HK-2 (cell line): ENCODE measurements around the gene CIT.
"Not testable (repeated sequence)": the region's sequence is repeated elsewhere in the genome, so short reads cannot be mapped to it uniquely, and the experiment has no call there.

Experiments used
- DNase-seq: peaks from one replicate; pipeline ENCODE4 v3.0.0-alpha.2; 2018; ENCODE audit not compliant: unreplicated experiment

CIT gene

DNA sequence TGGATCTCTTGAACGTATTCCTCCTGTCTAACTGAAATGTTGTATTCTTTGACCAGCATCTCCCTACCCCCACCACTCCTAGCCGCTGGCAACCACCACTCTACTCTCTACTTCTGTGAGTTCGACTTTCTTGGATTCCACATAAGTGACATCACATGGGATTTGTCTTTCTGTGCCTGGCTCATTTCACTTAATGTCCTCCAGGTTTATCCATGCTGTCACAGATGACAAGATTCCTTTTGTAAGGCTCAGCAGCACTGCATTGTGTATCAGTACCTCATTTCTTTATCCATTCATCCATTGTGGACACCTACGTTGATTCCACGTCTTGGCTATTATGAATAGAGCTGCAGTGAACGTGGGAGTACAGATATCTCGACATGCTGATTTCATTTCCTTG, 198.7 kb downstream of the CIT start:
- no peak for DNase-seq

DNA sequence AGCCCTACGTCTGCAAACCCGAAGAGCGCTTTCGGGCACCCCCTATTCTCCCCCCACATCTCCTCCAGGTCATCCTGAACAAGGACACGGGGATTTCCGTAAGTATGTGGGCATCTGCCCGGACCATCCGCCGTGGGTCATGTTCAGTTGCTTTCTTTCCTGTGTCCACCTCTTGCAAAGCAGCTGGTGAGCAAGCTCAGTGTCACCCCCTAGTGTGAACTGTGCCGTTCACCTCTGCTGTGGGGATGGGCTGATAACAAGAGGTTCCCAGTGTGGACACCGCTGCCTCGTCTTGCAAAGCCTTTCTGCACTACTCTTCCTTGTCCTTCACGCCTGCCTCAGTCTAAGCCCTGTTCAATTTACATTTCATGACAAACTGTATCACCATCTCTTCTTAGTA, 200.5 kb downstream of the CIT start:
- no peak for DNase-seq

DNA sequence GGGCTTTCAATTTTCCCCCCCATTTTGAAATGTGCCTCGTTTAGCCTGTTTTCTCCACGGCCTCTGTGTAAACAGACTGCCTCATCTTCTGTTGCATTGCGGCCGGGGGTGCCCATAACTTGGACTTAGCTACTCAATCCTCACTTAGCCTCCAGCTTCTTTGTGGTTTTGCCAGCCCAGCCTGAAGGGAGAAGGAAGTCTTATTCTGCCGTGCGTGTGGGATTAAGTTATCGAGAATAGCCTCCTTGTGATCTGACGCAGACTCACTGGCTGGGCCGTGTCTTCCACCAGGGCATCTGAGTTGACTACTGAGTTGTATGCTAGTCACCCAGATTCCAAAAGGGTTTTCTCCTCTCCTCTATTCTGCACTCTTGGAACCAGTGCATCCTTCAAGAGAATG, 201.1 kb downstream of the CIT start:
- no peak for DNase-seq

DNA sequence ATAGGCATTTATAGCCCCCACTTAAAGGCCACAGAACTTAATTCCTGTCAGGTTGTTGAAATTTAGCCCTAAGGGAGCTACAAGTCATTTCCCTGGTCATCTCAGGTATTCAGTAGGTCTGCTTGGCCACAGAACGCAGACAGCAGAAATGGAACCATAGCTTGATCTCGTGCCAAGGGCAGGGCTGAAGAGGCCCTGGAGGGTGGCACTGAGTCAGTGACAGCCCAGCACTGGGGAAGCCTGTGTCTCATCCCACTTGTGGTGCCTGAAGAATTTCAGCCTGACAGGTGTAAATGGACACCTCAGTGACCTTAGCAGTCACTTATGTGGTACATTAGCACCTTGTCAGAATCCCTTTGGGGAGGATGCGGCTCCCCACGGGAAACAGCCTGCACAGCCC, 202.6 kb downstream of the CIT start:
- DNase-seq = peak; percentile 32

DNA sequence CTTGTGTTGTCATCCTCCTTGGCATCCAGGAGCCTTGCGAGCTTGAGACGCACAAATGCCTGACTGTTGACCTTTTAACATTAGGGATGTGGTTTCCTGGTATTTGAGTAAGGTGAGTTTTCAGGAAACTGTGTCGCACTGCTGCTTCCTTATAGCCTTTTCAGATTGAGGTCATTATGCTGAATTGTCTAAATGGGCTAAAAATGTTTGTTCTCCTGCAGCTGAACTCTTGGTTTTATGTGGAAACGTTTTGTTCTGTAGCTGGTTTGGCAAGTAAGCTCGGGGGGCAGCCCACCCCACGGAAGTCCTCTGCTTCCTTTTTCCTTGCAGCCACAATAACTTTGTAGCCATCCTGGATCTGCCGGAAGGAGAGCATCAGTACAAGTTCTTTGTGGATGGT, 203.5 kb downstream of the CIT start:
- no peak for DNase-seq

DNA sequence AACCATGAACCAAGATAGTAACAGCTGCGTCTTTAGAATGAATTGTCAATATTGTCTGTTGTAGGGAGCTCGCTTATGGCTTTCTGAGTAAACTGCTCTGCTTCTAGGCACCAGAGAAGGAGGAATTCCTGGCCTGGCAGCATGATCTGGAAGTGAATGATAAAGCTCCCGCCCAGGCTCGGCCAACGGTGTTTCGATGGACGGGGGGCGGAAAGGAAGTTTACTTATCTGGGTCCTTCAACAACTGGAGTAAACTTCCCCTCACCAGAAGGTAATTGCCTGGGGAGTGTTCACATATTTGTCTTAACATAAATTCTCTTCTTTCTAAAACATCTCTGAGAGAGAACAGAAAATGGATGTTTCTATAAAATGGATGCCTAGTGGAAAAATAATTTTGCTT, 204.9 kb downstream of the CIT start:
- no peak for DNase-seq

DNA sequence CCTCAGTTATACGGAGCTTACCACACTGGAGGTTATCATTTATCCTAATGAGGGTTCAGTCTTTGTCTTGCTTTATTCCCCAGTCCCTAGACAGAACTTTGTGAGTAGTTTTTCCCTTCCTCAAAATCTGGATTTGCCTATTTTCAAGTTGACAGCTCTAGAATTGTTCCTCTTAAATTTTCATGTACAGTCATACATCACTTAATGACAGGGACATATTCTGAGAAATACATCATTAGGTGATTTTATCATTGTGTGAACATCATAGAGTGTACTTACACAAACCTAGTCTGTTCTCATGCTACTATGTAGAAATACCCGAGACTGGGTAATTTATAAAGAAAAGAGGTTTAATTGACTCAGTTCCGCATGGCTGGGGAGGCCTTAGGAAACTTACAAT, 206.1 kb downstream of the CIT start:
- DNase-seq = no peak

DNA sequence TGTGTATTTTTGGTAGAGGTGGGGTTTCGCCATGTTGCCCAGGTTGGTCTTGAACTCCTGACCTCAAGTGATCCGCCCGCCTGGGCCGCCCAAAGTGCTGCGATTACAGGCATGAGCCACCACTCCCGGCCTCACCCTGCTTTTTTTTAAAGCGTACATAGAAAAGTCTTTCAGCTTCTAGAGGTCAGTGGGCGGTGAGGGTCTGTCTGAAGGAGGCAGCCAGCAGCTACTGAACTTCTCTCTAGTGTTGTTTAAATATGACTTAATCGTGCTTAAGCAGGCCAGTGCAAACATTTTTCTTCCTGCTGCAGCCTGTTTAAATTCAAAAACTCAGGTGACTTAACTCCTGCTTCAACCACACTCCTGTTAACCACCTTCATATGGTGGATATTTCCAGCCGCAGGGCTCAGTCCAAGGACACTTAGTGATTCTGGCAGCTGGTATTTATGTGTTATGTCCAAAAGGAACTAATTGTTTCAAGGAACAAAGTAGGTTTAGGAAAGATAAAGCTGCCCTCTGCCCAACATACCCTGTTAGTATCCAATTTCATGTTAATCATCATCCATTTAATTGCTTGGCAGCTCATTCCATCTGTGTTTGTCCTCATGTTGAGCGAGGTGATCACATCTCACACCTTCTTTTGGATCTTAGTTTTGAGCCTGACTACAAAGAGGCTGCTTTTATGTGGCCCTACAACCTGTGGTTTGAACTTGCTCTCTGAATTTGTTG, 207.2 kb downstream of the CIT start:
- DNase-seq = no peak

DNA sequence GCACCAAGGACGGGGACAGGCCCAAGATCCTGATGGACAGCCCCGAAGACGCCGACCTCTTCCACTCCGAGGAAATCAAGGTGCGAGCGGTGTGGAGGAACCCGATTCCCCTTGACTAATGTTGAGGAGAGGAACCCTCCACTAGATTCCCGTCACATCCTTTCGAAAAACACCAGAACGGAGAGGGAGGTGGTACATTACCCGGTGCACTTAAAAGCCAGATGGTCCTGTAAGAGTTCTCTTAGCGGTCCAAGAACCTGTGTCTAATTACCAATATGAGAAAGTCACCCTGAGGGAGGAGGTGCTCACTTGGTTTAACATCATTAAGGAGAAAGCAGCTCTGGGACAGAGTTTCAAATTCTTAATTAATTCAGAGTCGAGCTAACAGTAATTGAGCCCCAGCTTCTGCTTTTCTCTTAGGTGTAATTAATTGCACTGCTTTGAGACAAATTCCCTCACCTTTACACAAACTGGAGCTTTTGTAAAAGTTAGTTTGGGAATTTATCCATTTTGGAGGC, 208.7 kb downstream of the CIT start:
- DNase-seq = no peak

DNA sequence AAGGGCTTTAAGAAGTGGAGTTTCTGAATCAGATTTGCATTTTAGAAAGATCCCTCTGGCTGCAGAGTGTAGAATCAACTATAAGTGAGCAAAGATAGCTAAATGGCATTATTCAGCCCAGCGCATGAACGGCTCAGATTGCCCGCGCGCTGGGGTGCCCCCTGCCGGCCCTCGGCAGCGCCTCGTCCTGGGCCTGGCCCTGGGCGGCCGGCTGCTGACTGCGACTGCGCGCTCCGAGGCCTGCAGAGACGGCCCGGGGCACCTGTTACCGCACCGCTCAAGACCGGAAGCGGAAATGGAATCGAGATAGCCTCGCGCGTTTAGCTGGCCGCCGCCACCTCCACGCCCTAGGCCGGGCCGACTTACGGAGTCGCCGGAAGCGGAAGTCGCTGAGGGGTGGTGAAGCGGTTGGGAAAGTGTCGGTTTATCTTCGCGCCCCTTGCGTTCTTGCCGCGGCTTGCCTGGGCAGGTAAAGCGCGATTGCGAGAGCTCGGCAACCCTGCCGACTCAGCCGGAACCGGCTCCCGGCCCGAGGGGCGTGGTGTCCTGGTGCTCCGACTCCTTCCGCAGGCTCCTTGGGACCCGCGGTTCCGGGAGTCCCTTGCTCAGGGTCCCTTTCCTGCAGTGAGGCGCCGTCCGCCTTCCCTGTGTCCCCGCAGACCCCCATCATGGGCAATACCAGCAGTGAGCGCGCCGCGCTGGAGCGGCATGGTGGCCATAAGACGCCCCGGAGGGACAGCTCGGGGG, 209.4 kb downstream of the CIT start, which contains the start of gene PRKAB1:
Gene PRKAB1 (plus strand): TSS at position 557 of the 747 bp plus-strand sequence. CDS start 112 bp downstream, at position 669.
- peak; percentile 97 for DNase-seq

DNA sequence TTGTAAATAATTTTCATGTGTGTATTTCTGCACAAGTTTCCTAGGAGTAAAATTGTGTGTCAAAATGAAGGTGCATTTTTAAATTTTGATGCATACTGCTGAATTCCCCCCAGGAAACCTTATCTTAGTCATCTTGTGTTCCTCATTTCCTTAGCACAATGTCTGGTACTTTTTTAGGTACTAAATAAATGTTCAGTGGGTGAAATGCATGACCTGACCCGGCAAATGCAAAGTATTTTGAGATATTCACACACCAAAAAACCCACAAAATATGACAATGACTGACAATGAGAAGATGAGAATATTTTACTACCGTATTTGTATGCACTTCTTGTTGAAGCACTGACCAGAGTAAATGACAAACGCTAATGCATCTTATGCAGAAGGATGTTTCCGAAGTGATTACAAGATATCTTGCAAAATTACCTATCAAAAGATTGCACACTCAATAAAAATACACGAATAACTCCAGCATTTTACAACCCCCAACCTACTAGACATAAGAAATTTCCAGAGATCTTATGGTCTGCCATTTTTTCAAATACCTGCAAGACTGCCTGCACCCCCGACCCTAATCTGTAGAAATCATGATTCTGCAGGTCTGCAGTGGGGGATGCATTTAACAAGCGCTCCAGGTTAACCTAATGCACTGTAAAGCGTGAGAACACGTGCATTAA, 210.1 kb downstream of the CIT start:
- DNase-seq = no peak

DNA sequence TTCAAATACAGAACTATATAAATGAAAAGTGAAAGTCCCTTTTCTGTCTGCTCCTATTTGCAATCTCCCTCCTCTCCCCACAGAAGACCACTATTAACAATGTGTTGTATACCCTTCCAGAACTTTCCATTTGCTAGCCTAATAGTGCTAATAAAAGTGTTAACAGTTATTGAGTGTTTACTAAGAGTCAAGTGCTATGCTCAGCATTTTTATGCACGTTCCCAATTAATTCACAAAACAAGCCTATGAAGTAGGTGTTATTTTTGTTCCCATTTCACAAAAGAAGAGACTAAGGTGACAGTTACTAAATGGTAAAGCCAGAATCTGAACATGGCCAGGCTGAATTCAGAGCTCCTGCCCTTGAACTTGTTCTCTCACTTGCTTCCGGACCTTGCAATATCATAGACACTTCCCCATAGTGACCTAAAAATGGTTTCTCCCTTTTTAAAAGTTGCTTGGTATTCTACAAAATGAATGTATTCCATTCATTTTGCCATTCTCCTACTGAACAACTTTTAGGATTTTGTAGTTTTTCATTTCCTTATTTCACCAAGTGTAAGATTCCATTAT, 210.8 kb downstream of the CIT start:
- no peak for DNase-seq

DNA sequence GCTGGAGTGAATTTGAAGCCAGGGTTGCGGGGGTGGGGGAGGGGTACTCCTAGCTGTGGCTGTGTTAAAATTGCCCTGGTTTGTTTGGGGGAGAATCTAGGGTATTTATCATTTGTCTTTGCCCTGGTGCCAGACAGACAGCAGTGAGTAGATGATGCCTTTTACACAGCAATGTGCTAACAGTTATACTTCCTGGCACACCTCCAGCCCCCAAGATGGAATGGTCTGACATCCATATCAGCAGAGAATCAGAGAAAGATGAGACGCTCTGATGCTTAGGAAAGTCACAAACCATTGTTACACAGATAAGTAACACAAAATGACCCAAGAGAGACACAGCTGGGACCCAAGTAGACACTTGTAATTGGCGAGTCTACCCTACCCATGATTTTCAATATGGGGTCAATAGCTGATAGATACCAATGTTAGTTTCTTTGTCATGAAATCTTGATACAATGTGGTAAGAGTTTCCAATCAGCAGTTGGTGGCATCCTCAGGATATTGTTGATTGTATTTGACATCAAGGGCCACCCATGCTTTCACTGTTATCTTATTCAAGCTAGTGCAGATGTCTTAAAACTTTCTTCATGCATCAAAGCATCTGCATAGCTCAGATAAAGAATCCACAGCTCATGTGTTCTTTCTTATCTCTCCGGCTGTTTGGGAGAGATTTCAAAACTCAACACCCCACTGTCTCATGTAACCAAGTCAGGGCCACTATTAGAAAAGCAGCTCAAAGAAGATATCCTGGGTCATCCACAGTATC, 211.8 kb downstream of the CIT start:
- no peak for DNase-seq

DNA sequence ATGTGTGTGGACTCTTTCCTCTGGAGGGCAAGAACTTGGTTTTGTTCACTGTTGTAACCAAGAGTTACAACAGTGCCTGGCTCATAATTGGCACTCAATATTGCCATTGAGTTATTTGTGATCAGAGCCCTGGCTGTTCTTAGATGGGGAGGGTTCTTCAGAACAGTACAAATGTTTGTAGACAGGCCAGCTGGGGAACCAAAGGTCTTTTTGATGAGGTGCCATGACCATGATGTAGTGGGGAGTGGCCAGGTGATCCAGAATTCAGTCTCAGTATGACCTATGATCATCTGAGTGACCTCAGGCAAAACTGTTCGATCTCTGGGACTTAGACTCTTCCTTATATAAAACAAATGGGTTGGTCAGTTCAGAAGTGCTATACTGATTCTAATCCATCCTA, 212.5 kb downstream of the CIT start:
- DNase-seq = no peak

DNA sequence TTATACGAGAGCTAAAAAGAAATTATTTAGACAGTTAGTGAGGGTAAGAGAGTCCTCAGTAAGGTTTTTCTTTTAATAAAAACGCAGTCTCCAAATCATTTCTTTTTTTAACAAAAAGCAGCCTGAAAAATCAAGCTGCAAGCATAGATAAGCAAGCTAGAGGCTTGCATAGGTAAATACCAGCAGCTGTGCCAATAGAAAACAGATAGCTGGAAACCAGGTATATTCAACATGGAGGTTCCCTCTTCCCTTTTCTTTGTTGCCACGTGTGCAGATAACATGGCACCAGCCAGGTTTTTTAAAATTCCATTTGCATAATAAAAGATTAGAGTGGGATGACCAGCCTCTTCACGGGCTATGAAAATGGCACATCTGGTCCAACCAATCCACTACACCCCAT, 215.2 kb downstream of the CIT start:
- no peak for DNase-seq

DNA sequence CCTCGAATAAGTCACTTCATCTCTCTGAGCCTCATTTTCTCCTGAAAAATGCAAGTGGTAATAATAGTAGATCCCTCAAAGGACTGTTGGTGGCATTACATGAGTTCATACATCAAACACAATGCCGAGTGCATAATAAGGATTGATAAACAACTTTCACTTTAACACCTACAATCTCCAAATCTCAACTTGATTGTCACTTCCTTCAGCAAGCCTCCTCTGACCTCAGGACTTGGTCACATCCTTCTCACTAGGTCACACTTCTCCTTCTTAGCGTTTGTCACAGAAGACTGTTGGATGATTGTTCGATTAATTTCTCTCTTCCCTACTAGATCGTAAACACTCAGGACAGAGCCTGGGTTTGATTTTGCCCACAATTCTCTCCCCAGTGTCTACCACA, 217.0 kb downstream of the CIT start:
- DNase-seq = no peak

DNA sequence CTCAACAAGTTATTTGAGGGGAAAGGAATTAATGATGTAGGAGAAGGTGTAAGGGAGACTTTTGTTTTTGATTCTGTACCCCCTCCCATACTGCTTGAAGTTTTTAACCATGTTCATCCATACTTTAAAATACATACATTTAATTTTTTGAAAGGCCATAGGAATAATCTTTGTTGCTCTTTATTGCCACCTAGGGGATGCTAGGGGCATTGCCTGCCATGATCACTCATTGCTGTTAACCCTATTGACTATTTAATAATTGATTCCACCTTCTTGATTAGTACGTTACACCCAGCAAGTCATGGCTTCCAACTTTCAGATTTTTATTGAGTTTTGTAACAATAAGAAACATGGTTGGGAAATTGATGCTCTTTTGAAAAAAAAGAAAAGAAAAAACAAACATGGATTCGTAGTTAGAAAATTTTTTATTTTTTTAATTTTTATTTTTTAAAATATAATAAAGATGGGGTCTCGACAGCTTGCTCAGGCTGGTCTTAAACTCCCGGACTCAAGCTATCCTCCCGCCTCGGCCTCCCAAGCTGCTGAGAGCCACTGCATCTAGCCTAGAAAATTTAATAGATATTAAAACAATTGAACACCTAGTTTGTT, 217.7 kb downstream of the CIT start:
- no peak for DNase-seq

DNA sequence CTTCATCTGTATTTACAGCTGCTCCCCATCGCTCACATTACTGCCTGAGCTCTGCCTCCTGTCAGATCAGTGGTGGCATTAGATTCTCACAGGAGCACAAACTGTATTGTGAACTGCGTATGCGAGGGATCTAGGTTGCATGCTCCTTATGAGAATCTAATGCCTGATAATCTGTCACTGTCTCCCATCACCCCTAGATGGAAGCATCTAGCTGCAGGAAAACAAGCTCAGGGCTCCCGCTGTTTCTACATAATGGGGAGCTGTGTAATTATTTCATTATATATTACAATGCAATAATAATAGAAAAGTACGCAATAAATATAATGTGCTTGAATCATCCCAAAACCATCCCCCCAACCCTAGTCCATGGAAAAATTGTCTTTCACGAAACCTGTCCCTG, 219.0 kb downstream of the CIT start:
- not testable (repeated sequence) for DNase-seq

DNA sequence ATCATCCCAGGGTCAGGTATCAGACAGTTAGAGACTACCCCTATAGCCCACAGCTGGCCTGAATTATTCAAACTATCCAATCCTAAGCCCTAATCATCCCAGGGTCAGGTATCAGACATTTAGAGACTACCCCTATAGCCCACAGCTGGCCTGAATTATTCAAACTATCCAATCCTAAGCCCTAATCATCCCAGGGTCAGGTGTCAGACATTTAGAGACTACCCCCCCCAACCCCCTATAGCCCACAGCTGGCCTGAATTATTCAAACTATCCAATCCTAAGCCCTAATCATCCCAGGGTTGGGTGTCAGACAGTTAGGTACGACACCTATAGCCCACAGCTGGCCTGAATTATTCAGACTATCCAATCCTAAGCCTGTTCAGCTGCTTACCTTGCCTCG, 220.1 kb downstream of the CIT start:
- DNase-seq = not testable (repeated sequence)

DNA sequence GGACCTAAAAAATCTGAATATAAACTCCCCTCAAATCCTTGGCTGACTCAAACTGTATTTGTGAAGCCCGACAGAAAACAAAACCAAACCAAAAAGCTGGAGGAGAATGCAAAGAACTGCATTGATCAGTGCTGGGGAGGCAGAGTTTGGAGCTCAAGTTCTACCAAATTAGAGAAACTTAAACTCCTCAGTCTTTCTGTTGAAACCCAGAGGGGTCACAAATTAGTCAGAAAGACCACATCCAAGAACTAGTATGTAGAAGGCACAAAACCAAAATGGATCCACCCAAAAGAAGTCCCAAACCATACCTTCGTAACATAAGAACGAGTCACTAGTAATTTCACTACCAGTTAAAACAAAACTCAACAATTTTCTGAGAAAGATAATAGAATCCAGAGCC, 224.5 kb downstream of the CIT start:
- DNase-seq = no peak

DNA sequence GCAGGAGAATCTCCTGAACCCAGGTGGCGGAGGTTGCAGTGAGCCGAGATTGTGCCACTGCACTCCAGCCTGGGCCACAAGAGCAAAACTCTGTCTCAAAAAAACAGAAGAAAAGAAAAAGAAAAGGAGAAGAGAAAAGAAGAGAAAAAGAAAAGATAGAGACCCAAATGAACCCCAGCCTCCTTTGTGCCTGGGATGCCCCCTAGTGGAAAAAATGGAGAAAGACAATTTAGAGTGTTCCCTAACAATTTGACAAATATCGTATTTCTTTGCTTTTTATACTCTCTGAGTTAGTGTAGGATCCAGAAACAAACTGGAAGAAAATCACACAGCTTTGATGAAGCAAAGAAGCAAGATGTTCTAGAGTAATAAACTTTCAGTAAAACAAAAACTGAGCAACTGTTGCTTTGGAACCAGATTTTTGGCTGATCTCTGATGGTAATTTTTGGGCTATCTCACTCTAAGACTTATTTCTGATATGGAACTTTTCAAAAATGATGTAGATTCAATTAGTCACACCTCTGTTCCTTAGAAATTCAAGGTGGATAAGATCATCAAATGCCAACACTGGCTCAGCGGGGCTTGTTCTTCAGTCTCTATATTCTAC, 227.8 kb downstream of the CIT start:
- DNase-seq = no peak
